SK-N-SH (cell line): ENCODE results near the gene BAG1.

Source experiments
- CTCF ChIP-seq: fragments of 200-600 bp; sonication (generic); IDR thresholded peaks from 2 replicates; pipeline ENCODE4 v1.6.1; 2017; ENCODE audit warnings: antibody characterized with exemption, mild to moderate bottlenecking, moderate library complexity
- EZH2phosphoT487 ChIP-seq: fragments of 200-600 bp; sonication (generic); IDR thresholded peaks from 2 replicates; pipeline ENCODE4 v1.6.1; 2017; ENCODE audit warnings: low read depth, mixed run types, mild to moderate bottlenecking, antibody characterized with exemption, moderate library complexity, borderline replicate concordance

GRCh38 chr9:33229359-33230114 lies 35.0 kb downstream of the BAG1 start:
- peak; percentile 16; the same call in 1 of the 2 replicates for TF ChIP-seq CTCF
- no peak for TF ChIP-seq EZH2phosphoT487
